Measurements from ENCODE around the gene RAMACL. TPM values are rescaled to one million over a fixed set of nuclear protein-coding genes. Genes with fewer than 3 reads are reported as not detected.

The RAMACL gene
- total and polyA plus RNA-seq, 2 donors (not counting 1 experiment from before 2014, with no cell fraction given), result 2.7 TPM; not detected in 1

DNA sequence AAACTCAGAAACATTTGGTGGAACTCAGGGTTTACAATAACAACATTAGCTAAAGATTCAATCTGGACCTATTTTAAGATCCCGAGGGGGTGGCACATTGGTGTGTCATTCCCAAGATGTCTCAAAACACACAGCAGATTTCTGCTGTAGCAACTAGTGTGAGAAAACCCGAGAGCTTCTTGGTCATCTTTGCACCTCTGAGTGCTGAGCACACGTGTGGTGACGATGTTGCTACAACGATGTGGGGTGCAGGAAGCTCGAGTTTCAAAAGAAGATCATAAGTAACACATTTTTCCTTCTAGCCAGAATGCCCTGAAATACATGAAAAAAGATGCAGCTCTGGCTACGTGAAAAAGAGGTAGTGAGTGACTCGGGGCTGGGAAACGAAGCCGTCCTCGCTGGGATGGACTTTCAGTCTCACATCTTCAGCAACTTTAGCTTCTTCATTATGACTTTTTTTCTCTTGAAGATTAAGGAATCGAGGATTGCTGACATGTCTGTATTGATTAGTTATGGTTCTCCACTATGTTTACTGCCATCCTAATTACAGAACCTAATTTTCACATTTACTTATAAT, 1.5 kb downstream of the RAMACL start:
- intact Hi-C loops (cut with micrococcal nuclease), result no loop called here
- 96% methylated on average over 5 of the region's 12 CpGs for WGBS (ENCODE audit: insufficient coverage)
- POLR2A ChIA-PET, result no interaction called here

DNA sequence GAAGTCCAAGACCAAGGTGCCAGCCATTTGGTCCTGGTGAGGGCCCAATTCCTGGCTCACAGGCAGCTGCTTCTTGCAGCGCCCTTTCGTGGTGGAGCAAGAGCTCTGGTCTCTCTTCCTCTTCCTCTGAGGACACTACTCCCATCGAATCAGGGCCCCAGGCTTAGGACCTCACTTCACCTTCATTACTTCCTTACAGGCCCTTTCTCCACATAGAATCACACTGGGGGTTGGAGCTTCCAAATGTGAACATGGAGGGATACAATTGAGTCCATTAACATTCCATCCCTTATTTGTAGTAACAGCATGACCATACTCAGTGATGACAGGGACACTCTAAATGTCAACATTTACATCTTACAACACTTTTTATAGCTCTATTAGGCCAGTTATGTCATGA, 2.3 kb downstream of the RAMACL start:
- 100% methylated on average over 1 of the region's 3 CpGs for WGBS (ENCODE audit: insufficient coverage)

More for the DNA sequence above, 1.5 kb downstream of the RAMACL start:
- H3K27ac ChIP-seq (ENCODE audit: low read length in 2 of 2), result no peak overlapping the region
- no peaks in the 10 kb centered on the region for H3K36me3 ChIP-seq (replicated peaks in 1 of 2; ENCODE audit: control extremely low read depth in 1 of 2, control insufficient read depth in 1 of 2, extremely low read depth in 1 of 2, insufficient read depth in 2 of 2, low read length in 1 of 2)
- H3K4me2 ChIP-seq (replicated peaks; ENCODE audit: low read depth, low read length, poor library complexity, severe bottlenecking), result no peak overlapping the region
- Mint-ChIP-seq H3K4me1 (peaks cover 34% of the 10 kb centered on the region), H3K27ac (no peak overlapping the region), H3K27me3 (no peaks in the 10 kb centered on the region), H3K9me3 (ENCODE audit: insufficient read depth) (no peaks in the 10 kb centered on the region), H3K4me3 (no peak overlapping the region)
- H3K4me1 ChIP-seq (ENCODE audit: control insufficient read depth in 2 of 2, insufficient read depth in 2 of 2, low read length in 2 of 2), result peaks cover 31 to 36% of the 10 kb centered on the region in 2 donors
- no peaks in the 10 kb centered on the region for H4K20me1 ChIP-seq (ENCODE audit: control insufficient read depth, insufficient read depth, low read length, poor library complexity, severe bottlenecking)
- H3K9ac ChIP-seq (ENCODE audit: low read length), result no peak overlapping the region
- no peak for TF ChIP-seq EZH2 (IDR thresholded peaks at IDR 0.05; ENCODE audit: borderline replicate concordance, insufficient read depth, low read depth, low read length, poor library complexity, severe bottlenecking)
- TF ChIP-seq, protein P1, sequence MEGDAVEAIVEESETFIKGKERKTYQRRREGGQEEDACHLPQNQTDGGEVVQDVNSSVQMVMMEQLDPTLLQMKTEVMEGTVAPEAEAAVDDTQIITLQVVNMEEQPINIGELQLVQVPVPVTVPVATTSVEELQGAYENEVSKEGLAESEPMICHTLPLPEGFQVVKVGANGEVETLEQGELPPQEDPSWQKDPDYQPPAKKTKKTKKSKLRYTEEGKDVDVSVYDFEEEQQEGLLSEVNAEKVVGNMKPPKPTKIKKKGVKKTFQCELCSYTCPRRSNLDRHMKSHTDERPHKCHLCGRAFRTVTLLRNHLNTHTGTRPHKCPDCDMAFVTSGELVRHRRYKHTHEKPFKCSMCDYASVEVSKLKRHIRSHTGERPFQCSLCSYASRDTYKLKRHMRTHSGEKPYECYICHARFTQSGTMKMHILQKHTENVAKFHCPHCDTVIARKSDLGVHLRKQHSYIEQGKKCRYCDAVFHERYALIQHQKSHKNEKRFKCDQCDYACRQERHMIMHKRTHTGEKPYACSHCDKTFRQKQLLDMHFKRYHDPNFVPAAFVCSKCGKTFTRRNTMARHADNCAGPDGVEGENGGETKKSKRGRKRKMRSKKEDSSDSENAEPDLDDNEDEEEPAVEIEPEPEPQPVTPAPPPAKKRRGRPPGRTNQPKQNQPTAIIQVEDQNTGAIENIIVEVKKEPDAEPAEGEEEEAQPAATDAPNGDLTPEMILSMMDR (IDR thresholded peaks at IDR 0.05), result no peak
- CTCF ChIA-PET, result no interaction called here
- H3K27me3 ChIP-seq (replicated peaks in 1 of 4; ENCODE audit: control extremely low read depth in 1 of 4, control insufficient read depth in 3 of 4, insufficient read depth in 4 of 4, low read length in 3 of 4), result no peaks in the 10 kb centered on the region
- peaks cover 5% of the 10 kb centered on the region for H3K79me2 ChIP-seq (ENCODE audit: control insufficient read depth, insufficient read depth, low read length)
- DNase-seq, result no peak
- no peak overlapping the region for H2AFZ ChIP-seq (ENCODE audit: insufficient read depth, low read depth, low read length, poor library complexity, severe bottlenecking)
- no peak overlapping the region for H3K4me3 ChIP-seq (ENCODE audit: control extremely low read depth in 1 of 5, extremely low read depth in 1 of 5, insufficient read depth in 1 of 5, low read depth in 2 of 5, low read length in 4 of 5)
- H3K9me3 ChIP-seq (ENCODE audit: control extremely low read depth in 1 of 3, control insufficient read depth in 2 of 3, insufficient read depth in 1 of 3, low read length in 2 of 3), result peaks cover 0 to 3% (median 0%) of the 10 kb centered on the region in 3 donors
- no peak for ATAC-seq (ENCODE audit: low read depth)

More for the DNA sequence above, 2.3 kb downstream of the RAMACL start:
- Mint-ChIP-seq H3K9me3 (ENCODE audit: insufficient read depth) (no peaks in the 10 kb centered on the region), H3K27ac (no peak overlapping the region), H3K4me3 (no peak overlapping the region), H3K27me3 (no peaks in the 10 kb centered on the region), H3K4me1 (peaks cover 26% of the 10 kb centered on the region)
- POLR2A ChIA-PET, result no interaction called here
- peaks cover 5% of the 10 kb centered on the region for H3K79me2 ChIP-seq (ENCODE audit: control insufficient read depth, insufficient read depth, low read length)
- H4K20me1 ChIP-seq (ENCODE audit: control insufficient read depth, insufficient read depth, low read length, poor library complexity, severe bottlenecking), result no peaks in the 10 kb centered on the region
- no peaks in the 10 kb centered on the region for H3K27me3 ChIP-seq (replicated peaks in 1 of 4; ENCODE audit: control extremely low read depth in 1 of 4, control insufficient read depth in 3 of 4, insufficient read depth in 4 of 4, low read length in 3 of 4)
- ATAC-seq (ENCODE audit: low read depth), result no peak
- H3K4me2 ChIP-seq (replicated peaks; ENCODE audit: low read depth, low read length, poor library complexity, severe bottlenecking), result no peak overlapping the region
- H3K9me3 ChIP-seq (ENCODE audit: control extremely low read depth in 1 of 3, control insufficient read depth in 2 of 3, insufficient read depth in 1 of 3, low read length in 2 of 3), result peaks cover 0 to 3% (median 0%) of the 10 kb centered on the region in 3 donors
- H3K4me3 ChIP-seq (ENCODE audit: control extremely low read depth in 1 of 5, extremely low read depth in 1 of 5, insufficient read depth in 1 of 5, low read depth in 2 of 5, low read length in 4 of 5), result no peak overlapping the region
- no peaks in the 10 kb centered on the region for H3K36me3 ChIP-seq (replicated peaks in 1 of 2; ENCODE audit: control extremely low read depth in 1 of 2, control insufficient read depth in 1 of 2, extremely low read depth in 1 of 2, insufficient read depth in 2 of 2, low read length in 1 of 2)
- no peak overlapping the region for H3K27ac ChIP-seq (ENCODE audit: low read length in 2 of 2)
- H2AFZ ChIP-seq (ENCODE audit: insufficient read depth, low read depth, low read length, poor library complexity, severe bottlenecking), result no peak overlapping the region
- peaks cover 23 to 28% of the 10 kb centered on the region in 2 donors for H3K4me1 ChIP-seq (ENCODE audit: control insufficient read depth in 2 of 2, insufficient read depth in 2 of 2, low read length in 2 of 2)
- TF ChIP-seq EZH2 (IDR thresholded peaks at IDR 0.05; ENCODE audit: borderline replicate concordance, insufficient read depth, low read depth, low read length, poor library complexity, severe bottlenecking), result no peak
- TF ChIP-seq, protein P1 (IDR thresholded peaks at IDR 0.05), result no peak
- intact Hi-C loops (cut with micrococcal nuclease), result no loop called here
- DNase-seq, result no peak
- CTCF ChIA-PET, result interaction anchor here (0.8 kb wide), 1 partner anchor 128 kb away, joined by 3 read pairs; no protein-coding TSS in a partner anchor
- no peak overlapping the region for H3K9ac ChIP-seq (ENCODE audit: low read length)
